HepG2 (cell line): Measurements from ENCODE around the gene HAUS1. TPM values are rescaled to one million over a fixed set of nuclear protein-coding genes. Genes with fewer than 3 reads are reported as not detected.

ENCODE experiments used
- ATAD3A ChIP-seq: sonication (generic); formaldehyde crosslinking; IDR thresholded peaks from 2 replicates; pipeline ENCODE4 v1.4.0; 2020; ENCODE audit warnings: missing genetic modification reagents
- E2F2 ChIP-seq: sonication (generic); formaldehyde crosslinking; IDR thresholded peaks from 2 replicates; pipeline ENCODE4 v1.4.0; 2020; ENCODE audit warnings: missing genetic modification reagents, borderline replicate concordance
- FOXJ3 ChIP-seq: sonication (generic); formaldehyde crosslinking; IDR thresholded peaks from 2 replicates; pipeline ENCODE4 v1.4.0; 2020; ENCODE audit warnings: missing genetic modification reagents, mild to moderate bottlenecking, borderline replicate concordance
- HMGXB4 ChIP-seq, 2 experiments: sonication (generic) in 1 of 2; formaldehyde crosslinking in 1 of 2; IDR thresholded peaks; 2 replicates each; pipeline versions ENCODE4 v1.4.0 to v1.6.1; 2018 to 2020; ENCODE audit warnings: missing genetic modification reagents in 2 of 2, borderline replicate concordance in 1 of 2, low read depth in 1 of 2, mild to moderate bottlenecking in 1 of 2, missing biosample characterization in 1 of 2
- HNRNPL ChIP-seq: fragments of 200-400 bp; formaldehyde crosslinking; IDR thresholded peaks from 2 replicates; pipeline ENCODE4 v1.6.1; 2017; ENCODE audit warnings: mild to moderate bottlenecking, low read depth, low read length
- IKZF5 ChIP-seq: IDR thresholded peaks from 2 replicates; pipeline ENCODE4 v1.6.1; 2018; ENCODE audit warnings: missing genetic modification reagents, mild to moderate bottlenecking, missing compliant biosample characterization
- MAFF ChIP-seq: IDR thresholded peaks from 2 replicates; pipeline ENCODE4 v1.6.1; 2011; ENCODE audit warnings: low read depth, low read length, improper control_type of control experiment
- MEF2D ChIP-seq: sonication (generic); formaldehyde crosslinking; IDR thresholded peaks from 2 replicates; pipeline ENCODE4 v1.5.1; 2020; ENCODE audit warnings: mild to moderate bottlenecking, missing genetic modification reagents
- MTA1 ChIP-seq: sonication (generic); formaldehyde crosslinking; IDR thresholded peaks from 2 replicates; pipeline ENCODE4 v1.4.0; 2020; ENCODE audit warnings: missing genetic modification reagents, mild to moderate bottlenecking, borderline replicate concordance
- MYC ChIP-seq: sonication (generic); formaldehyde crosslinking; IDR thresholded peaks from 2 replicates; pipeline ENCODE4 v1.9.0; 2021; ENCODE audit warnings: missing genetic modification reagents, borderline replicate concordance
- RCOR2 ChIP-seq: IDR thresholded peaks from 2 replicates; pipeline ENCODE4 v1.6.1; 2016; ENCODE audit warnings: missing biosample characterization, missing genetic modification reagents
- SAFB2 ChIP-seq: sonication (generic); formaldehyde crosslinking; IDR thresholded peaks from 2 replicates; pipeline ENCODE4 v1.5.1; 2020; ENCODE audit warnings: missing genetic modification reagents, low read depth, mild to moderate bottlenecking, borderline replicate concordance
- ZBTB38 ChIP-seq: sonication (generic); formaldehyde crosslinking; IDR thresholded peaks from 2 replicates; pipeline ENCODE4 v1.5.1; 2020; ENCODE audit warnings: mild to moderate bottlenecking, missing genetic modification reagents
- ZBTB44 ChIP-seq: sonication (generic); formaldehyde crosslinking; IDR thresholded peaks from 2 replicates; pipeline ENCODE4 v1.4.0; 2020; ENCODE audit warnings: missing genetic modification reagents
- ZFX ChIP-seq: sonication (generic); formaldehyde crosslinking; IDR thresholded peaks from 2 replicates; pipeline ENCODE4 v1.4.0; 2020; ENCODE audit warnings: mild to moderate bottlenecking, low read depth, missing genetic modification reagents, moderate library complexity
- ZIK1 ChIP-seq: sonication (generic); formaldehyde crosslinking; IDR thresholded peaks from 2 replicates; pipeline ENCODE4 v1.5.0; 2020; ENCODE audit warnings: mild to moderate bottlenecking, low read depth, missing genetic modification reagents, borderline replicate concordance
- ZNF224 ChIP-seq: sonication (generic); formaldehyde crosslinking; IDR thresholded peaks from 2 replicates; pipeline ENCODE4 v1.5.0; 2020; ENCODE audit warnings: mild to moderate bottlenecking, missing genetic modification reagents
- ZNF432 ChIP-seq: sonication (generic); formaldehyde crosslinking; IDR thresholded peaks from 2 replicates; pipeline ENCODE4 v1.5.0; 2020; ENCODE audit warnings: missing genetic modification reagents, mild to moderate bottlenecking, borderline replicate concordance
- ZNF704 ChIP-seq: sonication (generic); formaldehyde crosslinking; IDR thresholded peaks from 2 replicates; pipeline ENCODE4 v1.8.1; 2023; ENCODE audit warnings: mild to moderate bottlenecking, inconsistent platforms, moderate library complexity, missing genetic modification reagents, borderline replicate concordance
- ZNF773 ChIP-seq: sonication (generic); formaldehyde crosslinking; IDR thresholded peaks from 2 replicates; pipeline ENCODE4 v1.4.0; 2020; ENCODE audit warnings: missing genetic modification reagents, borderline replicate concordance
- polyA plus RNA-seq, 8 experiments: library from polyadenylated mRNA; depleted of rRNA in 3 of 8; stranded (reverse) in 7 of 8; unstranded in 1 of 8; fragments of >200 nt; fragmentation: Illumina TruSeq in 4 of 8; extraction: Trizol in 4 of 8; gene quantifications; 2 replicates each; pipeline versions ENCODE4 v1.2.1 to v1.2.3, GENCODE V29; 2011 to 2016; ENCODE audit warnings: low read depth in 4 of 8, missing spikeins in 1 of 8, mixed read lengths in 1 of 8; ENCODE audit not compliant: insufficient read depth in 1 of 8
- total RNA-seq, 5 experiments: library from RNA; depleted of rRNA; stranded (reverse); fragments of >200 nt; fragmentation: Illumina TruSeq; extraction: Trizol; gene quantifications; 2 replicates each; pipeline ENCODE4 v1.2.3, GENCODE V29; 2016; ENCODE audit warnings: low read depth in 1 of 5

Gene HAUS1
- total and polyA plus RNA-seq, 2 of the 13 experiments (the other 11 are each of a cell fraction or from before 2014, with no cell fraction given), result 20.6 to 59.2 TPM

GRCh38 chr18:46173393-46174341 lies 69.5 kb downstream of the HAUS1 start (continued):
- TF ChIP-seq ZBTB38 (0 out of 2 replicates have a peak, but pooled peaks have one; percentile 11), MEF2D (CRISPR knock-in tag) (peak; percentile 44; the same call in 1 of the 2 replicates), IKZF5 (CRISPR knock-in tag) (peak; percentile 83; the same call in 1 of the 2 replicates), ZFX (CRISPR knock-in tag) (peak; percentile 76; the same call in 1 of the 2 replicates), ZIK1 (CRISPR knock-in tag) (no peak), MYC (peak; percentile 73; the same call in 1 of the 2 replicates), HNRNPL (0 out of 2 replicates have a peak, but pooled peaks have one; percentile 51), MTA1 (peak; percentile 21; the same call in 1 of the 2 replicates), ZNF432 (CRISPR knock-in tag) (no peak), MAFF (no peak), ZBTB44 (CRISPR knock-in tag) (no peak), HMGXB4 (CRISPR knock-in tag; IDR thresholded peaks at IDR 0.05; ENCODE audit: borderline replicate concordance in 1 of 2, low read depth in 1 of 2) (peak; percentile 99 to 100), E2F2 (no peak; the same call in 1 of the 2 replicates), ZNF704 (CRISPR knock-in tag) (peak; percentile 70; the same call in 1 of the 2 replicates), RCOR2 (CRISPR knock-in tag) (no peak), ZNF224 (CRISPR knock-in tag) (no peak; the same call in 1 of the 2 replicates), SAFB2 (CRISPR knock-in tag) (peak; percentile 30; the same call in 1 of the 2 replicates), ATAD3A (CRISPR knock-in tag) (no peak), ZNF773 (CRISPR knock-in tag) (no peak), FOXJ3 (peak; percentile 52; the same call in 1 of the 2 replicates)
